ENCODE data around the gene DUOX1.
A peak's percentile ranks its signal among the peaks of the same experiment; 100 is the strongest.
"Not testable (repeated sequence)": the region's sequence is repeated elsewhere in the genome, so short reads cannot be mapped to it uniquely, and the experiment has no call there.

DUOX1 gene

DNA sequence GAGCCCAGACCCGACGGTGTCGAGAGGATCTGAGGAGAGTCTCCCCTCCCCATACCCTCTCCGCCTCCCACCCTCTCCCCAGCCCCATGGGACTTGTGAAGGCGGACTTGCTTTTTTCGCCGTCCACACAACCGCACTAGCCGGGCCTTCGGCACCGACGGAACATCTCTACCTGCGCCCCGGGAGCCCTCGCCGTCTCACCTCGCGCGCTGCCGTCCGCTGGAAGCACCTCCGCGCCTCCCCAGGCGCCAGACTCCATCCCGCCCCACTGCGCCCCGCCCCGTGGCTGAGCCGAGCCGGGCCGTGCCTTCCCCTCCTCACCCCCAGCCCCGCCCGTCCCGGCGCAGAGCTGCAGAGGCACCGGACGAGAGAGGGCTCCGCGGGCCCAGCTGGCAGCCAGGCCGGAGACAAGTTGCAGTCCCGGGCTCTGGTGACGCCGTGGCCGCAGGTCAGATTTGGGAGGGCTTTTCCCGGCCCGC, at the start of gene DUOX1, which contains the start of gene DUOXA1:
Gene DUOX1 (plus strand): TSS at position 344 of the 479 bp plus-strand sequence. CDS start 1,973 bp downstream, outside the sequence.
Gene DUOXA1 (minus strand): TSS at position 229 of the 479 bp plus-strand sequence. CDS start 6,865 bp downstream, outside the sequence.
- no peak within 1 kb of the TSS for H3K4me3 Mint-ChIP-seq
- no peaks in the 10 kb centered on the region for H3K9me3 Mint-ChIP-seq
- peaks cover 66% of the 10 kb centered on the region for H3K27me3 Mint-ChIP-seq
- no peak within 1 kb of the TSS for H3K27ac Mint-ChIP-seq
- ATAC-seq (peak; percentile 35), DNase-seq (peak; percentile 32)
- H3K36me3 Mint-ChIP-seq (ENCODE audit: low read depth): no peaks in the 10 kb centered on the region
- H3K4me1 Mint-ChIP-seq: no peaks in the 10 kb centered on the region

DNA sequence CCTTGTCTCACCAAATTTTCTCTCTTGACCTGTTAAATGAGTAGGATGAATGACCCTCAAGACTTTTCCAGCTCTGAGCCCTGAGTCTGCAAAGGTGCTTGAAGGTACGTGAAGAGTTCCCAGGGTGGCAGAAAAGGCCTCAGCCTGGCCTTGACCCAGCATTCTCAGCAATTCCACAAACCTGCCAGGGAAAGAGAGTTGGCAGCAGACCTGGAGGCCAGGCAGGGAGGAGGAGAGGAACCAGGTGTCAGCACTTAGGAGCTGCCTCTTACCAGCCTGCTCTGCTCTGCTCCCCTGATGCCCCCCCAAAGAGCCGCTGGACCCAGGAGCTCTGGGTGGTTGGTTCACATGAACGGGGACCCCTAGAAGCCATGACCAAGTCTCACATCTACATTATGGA, 49.2 kb upstream of the DUOX1 start:
- ATAC-seq; H3K27me3 Mint-ChIP-seq; DNase-seq; H3K4me1 Mint-ChIP-seq; H3K36me3 Mint-ChIP-seq (ENCODE audit: low read depth); H3K27ac Mint-ChIP-seq; H3K9me3 Mint-ChIP-seq; H3K4me3 Mint-ChIP-seq: not testable (repeated sequence)

DNA sequence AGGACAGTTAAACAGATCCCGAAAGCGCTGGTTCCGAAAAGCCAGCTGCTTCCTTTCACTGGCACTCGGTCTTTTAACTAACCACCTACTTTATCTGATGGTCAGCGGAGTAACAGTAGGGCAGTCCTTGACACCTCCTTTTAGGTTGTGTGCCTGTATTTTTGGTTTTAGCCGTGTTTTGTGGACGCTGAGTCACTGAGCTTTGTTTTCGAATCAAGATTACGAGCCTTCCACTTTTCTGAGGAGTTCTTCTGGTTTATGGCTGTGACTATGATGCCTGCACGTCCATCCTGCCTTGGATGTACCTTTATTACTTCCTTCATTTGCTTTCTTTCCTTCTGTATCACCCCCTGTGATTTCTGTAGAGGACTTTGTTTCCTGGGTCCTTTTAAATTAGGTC, 47.4 kb upstream of the DUOX1 start:
- not testable (repeated sequence) for H3K27me3 Mint-ChIP-seq; H3K9me3 Mint-ChIP-seq; ATAC-seq; H3K4me1 Mint-ChIP-seq; H3K27ac Mint-ChIP-seq; H3K4me3 Mint-ChIP-seq; DNase-seq; H3K36me3 Mint-ChIP-seq (ENCODE audit: low read depth)

DNA sequence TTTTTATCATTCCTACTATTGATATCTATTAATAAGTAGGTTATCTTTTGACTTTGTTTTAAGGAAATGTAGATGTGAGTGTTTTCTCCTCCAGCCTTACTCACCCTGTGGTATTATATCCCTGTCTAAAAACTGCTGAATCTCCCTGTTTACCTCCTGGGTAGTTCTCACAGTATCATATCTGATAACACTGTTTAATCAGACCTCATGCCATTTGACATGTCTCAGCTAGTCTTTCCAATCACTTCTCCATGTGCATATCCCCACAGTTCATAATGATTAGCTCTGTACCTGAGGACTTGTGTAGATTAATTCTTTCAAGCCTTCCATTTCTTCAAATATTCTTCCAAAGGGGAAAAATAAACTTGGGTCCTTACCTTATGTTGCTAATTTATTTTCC, 46.6 kb upstream of the DUOX1 start:
- peaks cover 2% of the 10 kb centered on the region for H3K27me3 Mint-ChIP-seq
- H3K4me3 Mint-ChIP-seq: no peak overlapping the region
- no peaks in the 10 kb centered on the region for H3K4me1 Mint-ChIP-seq
- no peak for DNase-seq
- H3K27ac Mint-ChIP-seq: no peak overlapping the region
- H3K36me3 Mint-ChIP-seq (ENCODE audit: low read depth): no peaks in the 10 kb centered on the region
- no peaks in the 10 kb centered on the region for H3K9me3 Mint-ChIP-seq
- ATAC-seq: no peak

DNA sequence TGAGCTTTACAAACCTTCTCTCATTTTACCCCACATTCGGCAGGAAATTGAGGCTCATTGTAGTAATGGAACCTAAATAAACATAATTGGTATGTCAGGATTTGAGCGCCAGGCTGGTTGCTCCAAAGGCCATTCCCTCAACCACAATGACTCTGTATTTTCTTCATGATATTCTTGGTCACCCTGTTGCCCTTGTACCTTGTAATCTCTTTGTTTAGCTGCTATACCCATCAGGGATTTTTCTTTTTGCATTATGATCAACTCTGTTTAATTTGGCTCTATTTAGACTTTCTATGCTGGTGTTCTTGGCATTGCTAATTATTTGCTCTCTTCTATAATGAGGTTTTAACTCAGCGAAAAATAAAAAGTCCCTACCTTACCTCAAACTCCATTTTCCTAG, 45.6 kb upstream of the DUOX1 start:
- no peaks in the 10 kb centered on the region for H3K4me1 Mint-ChIP-seq
- ATAC-seq (no peak), DNase-seq (no peak)
- no peak overlapping the region for H3K27ac Mint-ChIP-seq
- no peak overlapping the region for H3K4me3 Mint-ChIP-seq
- no peaks in the 10 kb centered on the region for H3K36me3 Mint-ChIP-seq (ENCODE audit: low read depth)
- H3K9me3 Mint-ChIP-seq: no peaks in the 10 kb centered on the region
- H3K27me3 Mint-ChIP-seq: peaks cover 2% of the 10 kb centered on the region

DNA sequence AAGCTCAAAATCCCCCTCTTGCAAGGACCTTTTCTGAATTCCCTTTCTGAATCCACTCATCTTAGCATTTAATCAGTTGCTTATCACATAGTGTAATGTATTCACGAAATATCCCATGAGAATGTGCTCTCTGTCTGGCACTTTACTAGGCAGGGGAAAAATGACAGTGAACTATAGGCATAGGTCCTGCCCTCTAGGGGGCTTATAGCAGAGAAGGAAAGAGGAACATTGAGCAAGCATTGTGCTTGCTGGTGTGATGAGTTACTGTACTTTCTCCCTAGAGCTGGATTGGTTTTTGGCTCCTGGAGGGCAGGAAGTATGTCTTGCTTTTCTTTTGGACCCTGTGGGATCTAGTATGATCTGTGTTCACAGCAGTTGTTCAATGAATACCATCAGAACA, 42.3 kb upstream of the DUOX1 start:
- Mint-ChIP-seq H3K4me1 (no peaks in the 10 kb centered on the region), H3K4me3 (no peak overlapping the region), H3K27me3 (peaks cover 10% of the 10 kb centered on the region), H3K36me3 (ENCODE audit: low read depth) (no peaks in the 10 kb centered on the region), H3K9me3 (no peaks in the 10 kb centered on the region), H3K27ac (no peak overlapping the region)
- ATAC-seq (no peak), DNase-seq (no peak)

DNA sequence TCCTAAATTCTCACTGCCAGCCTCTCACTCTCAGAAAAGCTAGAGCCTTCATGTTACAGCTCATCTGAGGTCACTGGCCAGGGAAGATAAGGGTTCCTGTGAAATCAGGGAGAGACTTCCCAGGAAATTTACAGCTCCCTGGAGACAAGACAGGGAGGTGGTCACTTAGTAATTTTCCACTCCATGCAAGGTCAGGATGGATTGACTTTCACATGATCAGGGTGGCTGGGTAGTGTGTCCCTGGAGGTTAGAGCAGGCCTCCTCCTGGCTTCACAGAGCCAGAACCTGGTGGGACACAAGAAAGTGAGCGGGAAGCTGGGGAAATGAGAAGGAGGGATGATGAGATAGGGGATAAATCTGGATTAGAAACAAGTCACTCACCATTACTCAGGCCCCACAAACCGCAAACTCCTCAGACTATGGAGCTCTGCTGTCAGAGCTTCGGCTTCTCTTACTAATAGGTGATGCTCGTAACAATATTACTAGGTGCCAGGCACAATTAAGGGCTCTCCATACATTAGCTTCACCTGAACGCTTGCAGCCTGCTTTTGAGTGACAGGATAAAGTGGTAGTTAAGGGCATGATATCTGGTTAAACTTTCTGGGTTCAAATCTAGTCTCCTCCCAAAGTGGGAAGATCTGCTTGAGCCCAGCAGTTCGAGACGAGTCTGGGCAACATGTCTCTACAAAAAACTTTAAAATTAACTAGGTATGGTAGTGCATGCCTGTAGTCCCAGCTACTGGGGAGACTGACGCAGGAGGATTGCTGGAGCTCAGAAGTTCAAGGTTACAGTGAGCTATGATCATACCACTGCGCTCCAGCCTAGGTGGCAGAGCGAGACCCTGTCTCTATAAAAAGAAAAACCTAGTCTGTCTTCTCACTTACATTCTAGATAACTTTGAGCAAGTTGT, 40.7 kb upstream of the DUOX1 start:
- no peak overlapping the region for H3K27ac Mint-ChIP-seq
- H3K4me1 Mint-ChIP-seq: no peaks in the 10 kb centered on the region
- DNase-seq (no peak), ATAC-seq (no peak)
- no peaks in the 10 kb centered on the region for H3K9me3 Mint-ChIP-seq
- H3K36me3 Mint-ChIP-seq (ENCODE audit: low read depth): no peaks in the 10 kb centered on the region
- H3K27me3 Mint-ChIP-seq: peaks cover 7% of the 10 kb centered on the region
- no peak overlapping the region for H3K4me3 Mint-ChIP-seq

DNA sequence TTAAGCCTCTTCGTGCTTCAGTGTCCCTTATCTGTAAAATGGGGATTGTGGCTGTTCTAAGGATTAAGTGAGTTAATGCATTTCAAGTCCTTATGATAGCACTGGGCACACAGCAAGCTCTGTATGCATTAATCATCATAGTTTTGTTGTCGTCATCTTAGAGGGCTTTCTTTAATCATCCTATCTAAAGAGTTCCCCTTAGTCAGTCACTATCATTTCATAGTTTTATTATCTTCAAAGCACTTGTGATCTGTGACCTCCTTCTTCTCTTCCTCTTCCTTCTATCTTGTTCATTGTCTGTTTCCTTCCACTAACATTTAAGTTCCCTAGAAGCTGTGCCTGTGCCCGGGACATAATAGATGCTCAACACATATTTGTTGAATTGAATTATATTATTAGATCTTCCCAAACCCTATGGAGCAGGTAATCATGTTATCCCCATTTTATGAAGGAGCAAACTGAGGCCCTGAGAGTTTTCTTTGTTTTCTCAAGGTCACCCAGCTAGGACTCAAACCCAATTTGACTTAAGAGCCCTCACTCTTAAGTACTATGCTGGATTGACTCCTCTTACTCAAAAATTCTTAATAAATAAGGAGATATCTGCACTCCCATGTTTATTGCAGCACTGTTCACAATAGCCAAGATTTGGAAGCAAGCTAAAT, 40.0 kb upstream of the DUOX1 start:
- ATAC-seq (no peak), DNase-seq (no peak)
- Mint-ChIP-seq H3K36me3 (ENCODE audit: low read depth) (no peaks in the 10 kb centered on the region), H3K9me3 (no peaks in the 10 kb centered on the region), H3K4me1 (no peaks in the 10 kb centered on the region), H3K27me3 (peaks cover 7% of the 10 kb centered on the region), H3K27ac (no peak overlapping the region), H3K4me3 (no peak overlapping the region)

DNA sequence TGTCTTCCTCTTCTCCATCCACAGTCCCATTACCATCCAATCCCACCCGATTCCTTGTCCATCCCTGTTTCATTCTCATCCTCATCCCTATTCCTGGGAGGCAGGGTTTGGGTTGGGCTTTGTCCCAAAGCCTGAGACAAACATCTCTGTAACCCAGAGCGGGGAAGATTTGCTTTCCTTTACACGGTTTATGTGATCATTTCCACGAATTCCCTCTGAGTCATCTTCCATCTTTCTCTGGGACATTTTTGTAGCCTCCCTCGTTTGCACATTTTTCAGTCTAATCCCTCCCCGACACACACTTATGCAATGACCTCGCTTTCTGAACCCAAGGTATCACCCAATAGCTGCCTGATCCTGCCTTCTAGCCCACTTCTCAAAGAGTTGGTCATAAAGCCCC, 38.6 kb upstream of the DUOX1 start:
- H3K27me3 Mint-ChIP-seq: peaks cover 7% of the 10 kb centered on the region
- no peaks in the 10 kb centered on the region for H3K9me3 Mint-ChIP-seq
- ATAC-seq (no peak), DNase-seq (no peak)
- H3K36me3 Mint-ChIP-seq (ENCODE audit: low read depth): no peaks in the 10 kb centered on the region
- no peaks in the 10 kb centered on the region for H3K4me1 Mint-ChIP-seq
- no peak overlapping the region for H3K4me3 Mint-ChIP-seq
- no peak overlapping the region for H3K27ac Mint-ChIP-seq

DNA sequence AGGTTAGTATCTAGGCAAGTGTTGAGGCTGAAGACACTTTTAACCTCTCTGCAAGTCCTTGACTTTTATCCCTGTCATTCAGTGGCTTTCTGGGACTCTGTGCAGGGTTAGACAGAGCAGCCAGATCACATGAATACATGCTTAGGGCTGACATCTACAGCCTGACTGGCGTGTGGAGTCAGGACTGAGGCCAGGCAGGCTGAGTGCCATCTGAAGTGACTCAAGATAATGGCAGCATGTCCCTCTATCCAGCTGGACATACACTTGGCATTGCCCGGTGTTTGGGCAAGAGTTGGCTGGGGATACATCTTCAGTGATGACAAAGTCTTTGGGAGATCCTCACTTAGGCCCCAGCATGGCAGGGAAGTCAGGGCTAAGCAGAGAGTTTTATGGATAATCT, 38.2 kb upstream of the DUOX1 start:
- Mint-ChIP-seq H3K4me3 (no peak overlapping the region), H3K4me1 (no peaks in the 10 kb centered on the region), H3K9me3 (no peaks in the 10 kb centered on the region), H3K27ac (no peak overlapping the region), H3K36me3 (ENCODE audit: low read depth) (no peaks in the 10 kb centered on the region), H3K27me3 (peaks cover 7% of the 10 kb centered on the region)
- no peak for DNase-seq
- no peak for ATAC-seq

DNA sequence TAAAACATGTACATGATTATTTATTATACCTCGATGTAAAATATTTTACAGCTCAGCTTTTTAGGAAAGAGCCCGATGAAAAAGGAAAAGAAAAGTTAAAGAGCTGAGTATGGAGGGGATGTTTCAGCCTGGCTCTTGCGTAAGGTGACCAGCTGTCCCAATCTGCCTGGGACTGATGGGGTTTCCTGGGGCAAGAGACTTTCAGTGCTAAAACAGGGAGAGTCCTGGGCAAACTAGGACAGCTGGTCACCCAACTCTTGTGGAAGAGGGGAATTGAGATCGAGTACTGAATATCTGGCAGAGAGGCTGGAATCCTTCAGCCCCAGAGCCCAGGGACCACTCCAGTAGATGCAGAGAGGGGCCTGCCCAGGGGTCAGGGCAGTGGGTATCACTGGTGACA, 36.8 kb upstream of the DUOX1 start:
- Mint-ChIP-seq H3K27ac (no peak overlapping the region), H3K4me3 (no peak overlapping the region), H3K36me3 (ENCODE audit: low read depth) (no peaks in the 10 kb centered on the region), H3K27me3 (peaks cover 7% of the 10 kb centered on the region), H3K4me1 (no peaks in the 10 kb centered on the region), H3K9me3 (no peaks in the 10 kb centered on the region)
- no peak for ATAC-seq
- DNase-seq: no peak

DNA sequence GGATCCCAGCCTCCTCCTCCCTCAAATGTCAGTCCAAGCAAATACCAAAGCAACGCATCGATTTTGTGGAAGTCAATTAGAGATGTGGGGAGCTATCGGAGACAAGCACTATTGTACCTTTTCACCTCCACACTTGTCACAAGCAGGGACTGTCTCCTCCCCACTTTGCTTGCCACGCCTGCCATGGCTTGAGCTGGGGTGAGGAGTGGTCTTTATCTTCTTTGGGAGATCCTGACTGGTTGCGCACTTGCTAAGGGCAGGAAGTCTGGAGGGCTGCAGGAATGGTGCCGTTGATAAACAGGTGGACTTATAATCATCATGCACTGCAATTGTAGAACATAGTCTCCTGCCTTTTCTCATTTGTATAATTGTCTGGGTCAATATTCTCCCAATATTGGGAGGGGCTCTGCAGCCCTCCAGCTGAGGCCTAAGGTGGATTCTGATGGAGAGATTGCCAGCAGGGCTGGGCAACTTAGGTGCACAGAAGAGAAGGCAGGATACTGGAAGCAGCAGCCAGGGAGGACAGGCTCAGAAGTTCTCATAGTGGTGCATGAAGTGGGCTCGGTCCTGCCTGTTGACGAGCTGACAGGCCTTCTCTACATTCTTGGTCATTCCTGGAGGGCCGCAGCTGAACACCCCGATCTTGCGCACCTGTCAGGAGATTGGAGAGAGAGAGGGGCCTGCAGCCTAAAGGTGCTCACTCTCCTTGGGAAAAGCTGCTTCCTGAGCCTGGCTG, 36.0 kb upstream of the DUOX1 start:
- H3K4me1 Mint-ChIP-seq: no peaks in the 10 kb centered on the region
- no peaks in the 10 kb centered on the region for H3K36me3 Mint-ChIP-seq (ENCODE audit: low read depth)
- H3K9me3 Mint-ChIP-seq: no peaks in the 10 kb centered on the region
- ATAC-seq (no peak), DNase-seq (no peak)
- peaks cover 7% of the 10 kb centered on the region for H3K27me3 Mint-ChIP-seq
- no peak overlapping the region for H3K27ac Mint-ChIP-seq
- no peak overlapping the region for H3K4me3 Mint-ChIP-seq

DNA sequence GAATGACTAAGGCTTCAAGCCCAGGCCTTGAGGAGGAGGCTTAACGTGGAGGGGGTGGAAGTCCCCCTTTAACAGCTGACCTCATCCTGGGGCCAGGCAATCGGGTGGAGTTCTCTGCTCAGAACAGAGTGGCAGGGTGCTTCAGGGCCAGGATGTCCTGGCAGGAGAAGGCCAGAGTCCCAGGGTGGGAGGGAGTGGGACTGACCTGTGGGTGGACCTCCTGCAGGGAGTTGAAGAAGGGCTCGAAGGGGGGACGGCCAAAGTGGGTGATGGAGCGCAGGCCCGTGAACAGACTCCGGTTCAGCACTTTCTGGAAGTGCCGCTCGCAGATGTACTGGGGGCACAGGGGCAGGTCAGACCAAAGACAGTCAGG, 35.5 kb upstream of the DUOX1 start:
- H3K4me3 Mint-ChIP-seq: no peak overlapping the region
- H3K9me3 Mint-ChIP-seq: no peaks in the 10 kb centered on the region

DNA sequence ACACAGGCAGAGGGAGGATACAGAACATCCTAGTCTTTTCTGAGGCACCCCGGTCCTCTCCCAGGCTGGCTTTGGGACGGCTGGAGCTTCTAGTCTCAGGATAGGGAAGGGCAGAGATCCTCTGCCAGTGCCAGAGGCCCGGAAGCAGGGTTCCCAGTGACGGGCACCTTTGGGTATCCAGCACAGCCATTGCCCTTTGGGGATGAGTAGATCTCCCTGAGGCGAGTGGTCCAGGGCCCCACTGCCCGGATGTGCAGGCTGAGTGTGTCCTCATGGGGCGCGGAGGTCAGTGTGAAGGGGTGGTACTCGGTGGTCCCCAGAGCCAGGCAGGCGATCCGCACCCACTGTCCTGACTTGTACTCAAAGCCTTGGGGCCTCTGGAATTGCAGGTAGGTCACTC, 34.1 kb upstream of the DUOX1 start:
- Mint-ChIP-seq H3K9me3 (no peaks in the 10 kb centered on the region), H3K36me3 (ENCODE audit: low read depth) (no peaks in the 10 kb centered on the region), H3K4me3 (no peak overlapping the region), H3K27ac (no peak overlapping the region), H3K4me1 (no peaks in the 10 kb centered on the region), H3K27me3 (peaks cover 9% of the 10 kb centered on the region)
- no peak for ATAC-seq
- no peak for DNase-seq

More for the DNA sequence above, 35.5 kb upstream of the DUOX1 start:
- DNase-seq (no peak), ATAC-seq (no peak)
- H3K27me3 Mint-ChIP-seq: peaks cover 7% of the 10 kb centered on the region
- no peaks in the 10 kb centered on the region for H3K4me1 Mint-ChIP-seq
- H3K36me3 Mint-ChIP-seq (ENCODE audit: low read depth): no peaks in the 10 kb centered on the region
- H3K27ac Mint-ChIP-seq: no peak overlapping the region

Data from activated naive CD8-positive, alpha-beta T cell treated with anti-CD3 and anti-CD28 coated beads, Interleukin-2, amount 50 U/mL, for 24 hours (primary cell).